Left forelimb (tissue), 1 donor: Measurements from ENCODE around the gene GRK5.
"Not testable (repeated sequence)": the region's sequence is repeated elsewhere in the genome, so short reads cannot be mapped to it uniquely, and the experiment has no call there.

ENCODE experiments used
- DNase-seq: peaks from one replicate; pipeline ENCODE4 v3.0.0-alpha.2; 2018; ENCODE audit warnings: low spot score

The GRK5 gene

DNA sequence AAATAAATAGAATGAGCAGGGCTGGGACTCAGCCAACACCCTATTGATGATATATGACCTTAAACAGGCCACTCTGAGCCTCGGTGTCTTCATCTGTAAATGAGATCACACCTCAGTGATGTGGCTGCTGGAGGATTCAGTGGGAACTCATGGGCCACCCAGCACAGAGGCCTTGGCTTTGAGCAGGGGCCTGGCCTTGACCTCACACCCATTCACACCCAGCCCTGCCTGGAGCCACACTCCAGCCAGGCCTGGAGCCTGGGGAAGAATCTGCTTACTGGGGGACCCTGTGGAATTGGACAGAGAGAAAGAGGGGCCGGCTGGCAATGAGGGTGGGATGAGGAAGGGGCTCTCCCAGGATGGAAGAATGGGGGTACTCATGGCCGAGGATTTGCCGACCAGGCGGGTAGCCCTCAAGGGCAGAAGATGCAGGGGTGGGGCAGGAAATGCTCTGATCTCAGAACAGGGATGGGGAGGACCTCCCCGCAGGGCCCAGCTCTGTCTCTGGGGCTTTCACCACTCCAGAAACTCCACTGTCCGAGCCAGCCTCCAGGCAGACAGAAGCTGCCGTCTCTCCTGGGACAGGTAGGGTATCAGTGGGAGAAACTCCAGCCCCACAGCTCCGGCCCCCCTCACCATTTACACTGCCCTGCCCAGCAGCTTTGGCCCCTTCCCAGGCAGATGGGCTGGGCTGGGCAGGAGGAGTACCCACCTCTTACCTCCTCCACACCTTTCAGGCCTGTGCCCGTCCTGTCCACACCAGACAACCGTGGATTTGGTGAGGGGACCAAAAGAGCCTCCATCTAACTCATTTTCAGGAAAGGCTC is 253.2 kb downstream of the GRK5 start:
- no peak for DNase-seq

- DNase-seq: no peak
Measured at GRCh38 chr10:119461380-119461779, 254.0 kb downstream of the GRK5 start.

GRCh38 chr10:119461923-119462322 is 254.6 kb downstream of the GRK5 start:
- no peak for DNase-seq

- DNase-seq: no peak
Measured at GRCh38 chr10:119462773-119463172, 255.4 kb downstream of the GRK5 start.

DNA sequence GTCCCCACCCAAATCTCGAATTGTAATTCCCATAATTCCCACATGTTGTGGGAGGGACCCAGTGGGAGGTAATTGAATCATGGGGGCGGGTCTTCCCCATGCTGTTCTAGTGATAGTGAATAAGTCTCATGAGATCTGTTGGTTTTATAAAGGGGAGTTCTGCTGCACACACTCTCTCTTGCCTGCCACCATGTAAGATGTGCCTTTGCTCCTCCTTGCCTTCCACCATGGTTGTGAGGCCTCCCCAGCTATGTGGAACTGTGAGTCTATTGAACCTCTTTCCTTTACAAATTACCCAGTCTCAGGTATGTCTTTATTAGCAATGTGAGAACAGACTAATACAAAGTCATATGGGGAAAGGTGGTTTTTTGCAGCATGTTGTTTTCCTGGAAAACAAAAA is 255.8 kb downstream of the GRK5 start:
- DNase-seq: not testable (repeated sequence)

GRCh38 chr10:119465085-119465484 is 257.7 kb downstream of the GRK5 start:
- no peak for DNase-seq

- DNase-seq: no peak
Measured at GRCh38 chr10:119466076-119466475, 258.7 kb downstream of the GRK5 start.

- no peak for DNase-seq
Measured at GRCh38 chr10:119466655-119467054, 259.3 kb downstream of the GRK5 start.

- DNase-seq: no peak
Measured at GRCh38 chr10:119468542-119469324, 261.4 kb downstream of the GRK5 start.

- DNase-seq: no peak
Measured at GRCh38 chr10:119469325-119469707, 261.9 kb downstream of the GRK5 start.

- no peak for DNase-seq
Measured at GRCh38 chr10:119469846-119470245, 262.5 kb downstream of the GRK5 start.

- no peak for DNase-seq
Measured at GRCh38 chr10:119470920-119471702, 263.7 kb downstream of the GRK5 start.

DNA sequence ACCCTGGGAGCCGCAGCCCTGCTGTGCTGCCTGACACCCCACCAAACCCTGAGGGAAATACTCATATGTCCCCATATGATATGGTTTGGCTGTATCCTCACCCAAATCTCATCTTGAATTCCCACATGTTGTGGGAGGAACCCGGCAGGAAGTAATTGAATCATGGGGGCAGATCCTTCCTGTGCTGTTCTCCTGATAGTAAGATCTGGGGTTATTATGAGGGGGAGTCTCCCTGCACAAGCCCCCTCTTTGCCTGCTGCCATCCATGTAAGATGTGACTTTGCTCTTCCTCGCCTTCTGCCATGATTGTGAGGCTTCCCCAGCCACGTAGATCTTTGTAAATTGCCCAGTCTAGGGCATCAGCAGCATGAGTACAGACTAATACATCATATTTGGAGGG is 266.4 kb downstream of the GRK5 start:
- no peak for DNase-seq

DNA sequence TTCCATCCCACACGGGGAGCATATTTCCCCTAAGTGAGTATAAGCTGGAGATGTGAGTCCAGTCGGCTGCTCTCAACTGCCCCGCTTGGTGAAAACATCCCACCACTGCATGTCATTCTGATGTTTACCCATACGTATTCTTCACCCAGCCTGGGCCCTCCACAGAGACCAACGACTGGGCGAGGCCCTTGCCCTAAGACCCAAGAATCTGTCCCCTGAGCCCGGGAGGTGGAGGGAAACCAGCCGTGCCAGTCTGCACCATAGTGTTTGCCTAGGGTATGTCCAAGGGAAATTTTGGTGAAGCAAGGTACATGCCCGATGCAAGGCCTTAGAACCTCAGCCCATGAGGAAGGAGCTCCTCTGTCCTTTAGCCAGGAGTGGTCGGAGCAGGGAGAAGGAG is 267.2 kb downstream of the GRK5 start:
- DNase-seq: no peak

DNA sequence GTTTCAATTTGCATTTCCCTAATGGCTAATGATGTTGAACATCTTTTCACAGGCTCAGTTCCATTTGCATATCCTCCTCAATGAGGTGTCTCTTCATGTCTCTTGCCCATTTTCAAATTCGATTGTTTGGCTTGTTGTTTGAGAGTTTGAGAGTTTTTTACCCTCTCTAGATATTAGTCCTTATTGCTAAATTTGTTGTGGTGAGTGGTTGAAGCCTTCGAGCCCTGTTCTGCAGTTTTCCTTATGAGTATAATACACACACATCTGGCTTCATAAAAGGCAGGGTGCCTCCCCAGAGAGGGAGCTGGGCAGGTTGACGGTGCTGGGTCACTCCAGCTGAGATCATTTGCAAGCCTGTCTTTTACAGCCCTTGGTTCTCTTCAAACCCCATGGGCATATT is 270.1 kb downstream of the GRK5 start:
- no peak for DNase-seq

GRCh38 chr10:119478111-119478802 is 270.9 kb downstream of the GRK5 start:
- no peak for DNase-seq

DNA sequence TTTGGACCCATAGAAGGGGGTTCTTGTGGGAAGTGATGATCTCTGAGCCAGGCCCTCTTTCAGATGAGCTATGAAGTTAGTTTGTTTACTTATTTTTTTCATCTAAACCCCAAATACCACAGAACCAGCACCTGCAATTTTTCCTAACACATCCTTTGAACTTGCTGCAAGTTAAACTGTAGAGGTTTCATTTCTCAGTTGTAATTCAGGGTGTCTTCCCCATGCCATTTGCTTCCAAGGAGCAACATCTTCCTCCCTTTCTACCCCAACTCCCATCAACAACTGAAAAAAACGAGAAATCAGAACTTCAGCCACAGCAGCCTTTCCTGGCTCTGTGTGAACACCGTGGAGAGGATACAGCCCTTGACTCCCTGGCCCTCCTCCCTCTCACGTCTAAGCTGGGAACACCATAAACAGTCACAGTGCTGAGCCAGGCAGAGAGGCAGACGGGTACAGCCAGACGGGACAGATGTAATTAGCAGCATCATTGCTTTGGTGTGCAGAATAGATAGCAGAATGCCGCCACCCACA is 271.5 kb downstream of the GRK5 start:
- no peak for DNase-seq

DNA sequence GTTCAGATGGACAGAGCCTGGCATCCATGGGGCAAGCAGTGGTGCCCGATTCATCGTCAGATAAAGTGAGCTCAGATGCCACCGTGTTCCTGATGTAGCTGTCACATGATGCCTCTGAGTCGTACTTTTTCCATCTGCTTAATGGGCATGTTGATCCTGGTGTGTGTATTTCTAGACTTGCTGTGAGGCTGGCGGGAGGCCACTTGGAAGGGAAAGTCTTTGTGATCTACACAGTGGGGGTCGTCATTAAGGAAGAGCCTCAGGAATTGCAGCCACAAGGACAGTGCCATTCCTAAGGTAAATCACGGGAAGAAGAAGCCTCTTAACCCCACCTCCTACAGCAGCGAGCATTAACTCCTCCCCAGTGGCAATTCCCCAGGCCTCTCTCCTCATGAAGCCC is 272.2 kb downstream of the GRK5 start:
- DNase-seq: no peak

GRCh38 chr10:119480667-119481066 is 273.3 kb downstream of the GRK5 start:
- DNase-seq: no peak

DNA sequence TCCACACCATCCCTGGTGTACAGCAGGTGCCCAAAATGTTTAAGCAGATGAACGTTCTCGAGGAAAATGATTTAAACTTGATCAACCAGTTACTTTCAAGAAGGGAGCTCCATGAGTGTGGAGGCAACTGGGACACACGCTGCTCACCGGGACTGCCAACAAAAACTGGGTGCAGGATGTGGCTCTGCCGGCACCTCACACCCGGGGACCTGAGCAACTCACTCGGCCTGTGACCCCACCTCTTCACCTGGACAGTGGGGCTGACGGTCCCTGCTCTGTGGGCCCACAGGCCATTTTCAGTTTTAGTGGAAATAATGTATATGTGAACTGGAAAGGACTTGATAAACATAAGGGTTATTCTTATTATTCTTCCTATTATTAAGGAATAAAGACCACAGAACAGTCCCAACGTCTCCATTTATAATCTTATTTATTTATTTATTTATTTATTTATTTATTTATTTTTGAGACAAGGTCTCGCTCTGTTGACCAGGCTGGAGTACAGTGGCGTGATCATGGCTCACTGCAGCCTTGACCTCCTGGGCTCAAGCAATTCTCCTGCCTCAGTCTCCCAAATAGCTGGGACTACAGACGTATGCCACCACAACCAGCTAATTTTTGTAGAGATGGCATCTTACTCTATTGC is 274.5 kb downstream of the GRK5 start:
- DNase-seq: no peak

GRCh38 chr10:119483001-119483400 is 275.6 kb downstream of the GRK5 start:
- no peak for DNase-seq
